ENCODE results near the gene ADAMTSL4. TPM values are rescaled to one million over a fixed set of nuclear protein-coding genes. Genes with fewer than 3 reads are reported as not detected.
"Not testable (repeated sequence)": the region's sequence is repeated elsewhere in the genome, so short reads cannot be mapped to it uniquely, and the experiment has no call there.

ADAMTSL4 gene
- total and polyA plus RNA-seq, 7 experiments from 2014 or later, result 0.14 to 27.7 (median 0.68) TPM

DNA sequence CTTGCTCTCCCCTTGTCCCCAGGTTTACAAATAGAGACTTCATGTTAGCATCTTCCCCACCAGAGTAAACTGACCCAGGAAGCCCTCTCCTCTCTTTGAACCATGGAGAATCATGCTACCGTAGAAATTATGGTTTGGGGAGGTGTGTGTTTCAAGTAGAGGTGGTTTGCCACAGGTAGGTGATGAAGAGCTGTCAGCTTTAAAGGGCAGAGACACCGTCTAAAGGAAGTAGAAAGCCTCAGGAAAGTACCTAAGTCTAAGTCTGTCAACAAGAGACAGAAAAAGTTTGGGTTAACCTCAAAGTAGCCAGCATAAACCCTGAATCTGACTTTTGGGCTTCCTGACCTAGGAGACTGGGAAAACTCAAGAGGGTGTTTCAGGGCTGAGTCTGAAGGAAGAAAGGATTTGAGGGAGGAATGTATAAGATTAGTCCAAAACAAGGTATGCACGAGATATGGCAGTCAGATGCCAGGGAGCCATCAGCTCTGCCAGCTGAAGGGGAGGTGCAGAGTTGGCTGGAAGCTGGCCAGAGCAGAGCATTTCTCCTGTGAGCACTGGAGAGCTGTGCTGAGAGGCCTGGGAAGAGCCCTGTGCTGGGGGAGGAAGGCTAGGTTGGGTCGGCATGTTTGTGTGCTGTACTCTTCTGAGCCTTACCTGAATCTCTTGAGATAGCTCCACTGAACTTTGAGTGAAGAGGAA lies 14.3 kb downstream of the ADAMTSL4 start:
- peak overlapping the region; percentile 87 to 99 (median 97) for H3K4me3 Mint-ChIP-seq
- ATAC-seq (peak; percentile 59), DNase-seq (peak in 7 of 9 donors; percentile 64 to 87 (median 82))
- Histone ChIP-seq H3K4me1 (ENCODE audit: control insufficient read depth in 2 of 2, insufficient read depth in 2 of 2, low read length in 2 of 2) (peaks cover 60 to 70% of the 10 kb centered on the region in 2 donors), H3K27me3 (ENCODE audit: control insufficient read depth in 2 of 2, insufficient read depth in 2 of 2, low read length in 2 of 2) (no peaks in the 10 kb centered on the region), H3K27ac (ENCODE audit: low read depth, low read length) (peak overlapping the region; percentile 97), H3K9me3 (ENCODE audit: control insufficient read depth in 2 of 3, low read length in 3 of 3) (no peaks in the 10 kb centered on the region), H3K4me3 (ENCODE audit: low read length) (peak overlapping the region; percentile 95), H3K36me3 (ENCODE audit: control insufficient read depth in 2 of 3, insufficient read depth in 3 of 3, low read length in 3 of 3) (no peaks in the 10 kb centered on the region)
- H3K9me3 Mint-ChIP-seq, result peaks cover 0 to 2% (median 0%) of the 10 kb centered on the region in 11 donors
- peaks cover 30 to 74% (median 65%) of the 10 kb centered on the region in 7 donors for H3K4me1 Mint-ChIP-seq
- peak overlapping the region; percentile 94 to 100 (median 98) for H3K27ac Mint-ChIP-seq
- no peaks in the 10 kb centered on the region for H3K27me3 Mint-ChIP-seq
- intact Hi-C loops (cut with micrococcal nuclease), result loop anchor here (1.0 to 10.0 kb wide), 13 partner anchors 10 to 494 kb away; partner anchors contain the start of genes ARNT (in 1 of the 2), CDC42SE1 (in 1 of the 2), CERS2 (in 1 of the 2) and CTSS (in 1 of the 2)
- CTCF ChIA-PET, result interaction anchor here (0.5 to 13.2 kb wide), 9 partner anchors 14 to 593 kb away, joined by 3 to 300 read pairs (median 4); partner anchors contain the start of genes ENSA, FALEC, MCL1 and TNFAIP8L2
- H3K36me3 Mint-ChIP-seq, result peaks cover 0 to 12% (median 0%) of the 10 kb centered on the region in 5 donors
- POLR2A ChIA-PET, result interaction anchor here (0.6 to 13.8 kb wide), 17 partner anchors 12 to 676 kb away, joined by 3 to 1237 read pairs (median 4); partner anchors contain the start of genes CERS2, CTSS, ENSA and FALEC

DNA sequence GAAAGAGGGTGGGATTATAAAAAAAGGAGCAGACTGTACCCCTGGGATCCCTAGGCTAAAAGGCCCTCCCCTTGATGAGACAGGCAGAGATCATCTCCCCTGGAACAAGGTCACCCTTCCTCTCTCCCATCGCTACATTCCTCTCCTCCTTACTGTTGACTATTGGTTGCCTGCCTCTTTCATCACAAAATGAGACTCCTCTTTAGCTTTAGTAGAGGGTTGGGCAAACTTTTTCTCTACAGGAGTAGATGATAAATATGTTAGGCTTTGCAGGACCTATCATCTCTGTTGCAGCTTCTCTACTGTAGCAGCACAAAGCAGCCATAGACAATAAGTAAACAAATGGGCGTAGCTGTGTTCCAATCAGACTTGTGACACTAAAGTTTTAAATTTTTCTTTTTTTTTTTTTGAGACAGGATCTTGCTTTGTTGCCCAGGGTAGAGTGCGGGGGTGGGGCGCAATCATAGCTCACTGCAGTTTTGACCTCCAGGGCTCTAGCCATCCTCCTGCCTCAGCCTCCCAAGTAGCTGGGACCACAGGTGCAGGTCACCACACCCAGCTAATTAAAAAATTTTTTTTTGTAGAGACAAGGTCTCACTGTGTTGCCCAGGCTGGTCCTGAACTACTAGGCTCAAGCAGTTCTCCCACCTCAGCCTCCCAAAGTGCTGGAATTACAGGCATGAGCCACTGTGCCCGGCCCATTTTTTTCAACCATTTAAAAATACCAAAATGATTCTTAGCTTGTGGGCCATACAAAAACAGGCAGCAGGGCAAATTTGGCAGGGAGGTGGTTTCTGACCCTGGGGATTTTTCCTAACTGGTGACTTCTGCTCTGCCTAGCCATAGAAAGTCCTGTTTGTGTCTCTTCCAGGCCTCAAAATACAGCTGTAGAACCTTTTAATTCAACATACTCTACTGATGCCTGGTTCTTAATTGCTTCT lies 15.1 kb downstream of the ADAMTSL4 start:
- no peaks in the 10 kb centered on the region for H3K9me3 ChIP-seq (ENCODE audit: control insufficient read depth in 2 of 3, low read length in 3 of 3)
- ChIA-PET CTCF (interaction anchor here (1.5 to 13.2 kb wide), 4 partner anchors 13 to 592 kb away, joined by 5 to 300 read pairs (median 164); partner anchors contain the start of genes ENSA, MCL1 and TNFAIP8L2), POLR2A (interaction anchor here (0.6 to 13.8 kb wide), 17 partner anchors 13 to 592 kb away, joined by 3 to 1237 read pairs (median 4); partner anchors contain the start of genes CERS2, CTSS, ENSA and FALEC)
- H3K9me3 Mint-ChIP-seq, result peaks cover 0 to 2% (median 0%) of the 10 kb centered on the region in 11 donors
- H3K4me1 Mint-ChIP-seq, result peaks cover 35 to 81% (median 74%) of the 10 kb centered on the region in 7 donors
- H3K4me1 ChIP-seq (ENCODE audit: control insufficient read depth in 2 of 2, insufficient read depth in 2 of 2, low read length in 2 of 2), result peaks cover 68 to 78% of the 10 kb centered on the region in 2 donors
- peak overlapping the region; percentile 94 to 100 (median 98) for H3K27ac Mint-ChIP-seq
- H3K36me3 ChIP-seq (ENCODE audit: control insufficient read depth in 2 of 3, insufficient read depth in 3 of 3, low read length in 3 of 3), result no peaks in the 10 kb centered on the region
- peak overlapping the region; percentile 97 for H3K27ac ChIP-seq (ENCODE audit: low read depth, low read length)
- DNase-seq, result peak in 6 of 9 donors; percentile 40 to 66 (median 48)
- H3K27me3 Mint-ChIP-seq, result no peaks in the 10 kb centered on the region
- peak overlapping the region; percentile 87 to 99 (median 97) for H3K4me3 Mint-ChIP-seq
- ATAC-seq, result no peak
- no peaks in the 10 kb centered on the region for H3K27me3 ChIP-seq (ENCODE audit: control insufficient read depth in 2 of 2, insufficient read depth in 2 of 2, low read length in 2 of 2)
- H3K4me3 ChIP-seq (ENCODE audit: low read length), result peak overlapping the region; percentile 95
- peaks cover 0 to 17% (median 3%) of the 10 kb centered on the region in 5 donors for H3K36me3 Mint-ChIP-seq
- intact Hi-C loops (cut with micrococcal nuclease), result loop anchor here (5.0 to 10.0 kb wide), 10 partner anchors 77 to 493 kb away; partner anchors contain the start of genes ARNT (in 1 of the 2), CDC42SE1 (in 1 of the 2), CERS2 (in 1 of the 2) and CTSS (in 1 of the 2)

DNA sequence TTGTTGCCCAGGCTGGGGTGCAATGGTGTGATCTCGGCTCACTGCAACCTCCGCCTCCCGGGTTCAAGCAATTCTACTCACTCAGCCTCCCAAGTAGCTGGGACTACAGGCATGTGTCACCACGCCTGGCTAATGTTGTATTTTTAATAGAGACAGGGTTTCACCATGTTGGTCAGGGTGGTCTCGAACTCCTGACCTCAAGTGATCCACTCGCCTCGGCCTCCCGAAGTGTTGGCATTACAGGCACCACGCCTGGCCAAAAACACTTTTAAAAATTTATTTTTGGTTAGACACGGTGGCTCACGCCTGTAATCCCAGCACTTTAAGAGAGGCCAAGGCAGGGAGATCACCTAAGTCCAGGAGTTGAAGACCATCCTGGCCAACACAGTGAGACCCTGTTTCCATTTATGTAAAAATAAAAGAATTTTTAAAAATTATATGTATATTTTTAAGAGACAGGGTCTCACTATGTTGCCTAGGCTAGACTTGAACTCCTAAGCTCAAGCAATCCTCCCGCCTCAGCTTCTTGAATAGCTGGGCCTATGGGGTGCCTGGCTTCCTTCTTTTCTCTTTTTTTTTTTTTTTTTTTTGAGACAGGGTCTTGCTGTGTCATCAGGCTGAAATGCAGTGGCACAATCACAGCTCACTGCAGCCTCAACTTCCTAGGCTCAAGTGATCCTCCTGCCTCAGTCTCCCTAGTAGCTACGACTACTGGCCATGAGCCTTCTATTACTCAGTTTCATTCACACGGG lies 16.2 kb downstream of the ADAMTSL4 start:
- not testable (repeated sequence) for H3K9me3 Mint-ChIP-seq; H3K27me3 ChIP-seq (ENCODE audit: control insufficient read depth in 2 of 2, insufficient read depth in 2 of 2, low read length in 2 of 2); H3K9me3 ChIP-seq (ENCODE audit: control insufficient read depth in 2 of 3, low read length in 3 of 3); H3K27me3 Mint-ChIP-seq; DNase-seq; ATAC-seq; H3K36me3 ChIP-seq (ENCODE audit: control insufficient read depth in 2 of 3, insufficient read depth in 3 of 3, low read length in 3 of 3)
- Mint-ChIP-seq H3K27ac (peak overlapping the region; percentile 97 to 100 (median 98)), H3K36me3 (peaks cover 0 to 25% (median 5%) of the 10 kb centered on the region in 5 donors), H3K4me3 (peak overlapping the region; percentile 64 to 99 (median 93)), H3K4me1 (peaks cover 40 to 85% (median 79%) of the 10 kb centered on the region in 7 donors)
- peak overlapping the region; percentile 97 for H3K27ac ChIP-seq (ENCODE audit: low read depth, low read length)
- ChIA-PET CTCF (interaction anchor here (11.5 to 13.2 kb wide), 2 partner anchors 12 to 53 kb away, joined by 272 to 300 read pairs; partner anchors contain the start of gene MCL1), POLR2A (interaction anchor here (0.6 to 13.8 kb wide), 12 partner anchors 13 to 1197 kb away, joined by 3 to 1237 read pairs (median 4); partner anchors contain the start of genes ENSA, GOLPH3L, MCL1 and RPRD2)
- intact Hi-C loops (cut with micrococcal nuclease), result loop anchor here (5.0 to 10.0 kb wide), 3 partner anchors 201 to 492 kb away; partner anchors contain the start of genes CDC42SE1 (in 1 of the 2), CERS2 (in 1 of the 2) and RPRD2 (in 1 of the 2)
- H3K4me3 ChIP-seq (ENCODE audit: low read length), result peak overlapping the region; percentile 95
- H3K4me1 ChIP-seq (ENCODE audit: control insufficient read depth in 2 of 2, insufficient read depth in 2 of 2, low read length in 2 of 2), result peaks cover 74 to 84% of the 10 kb centered on the region in 2 donors

DNA sequence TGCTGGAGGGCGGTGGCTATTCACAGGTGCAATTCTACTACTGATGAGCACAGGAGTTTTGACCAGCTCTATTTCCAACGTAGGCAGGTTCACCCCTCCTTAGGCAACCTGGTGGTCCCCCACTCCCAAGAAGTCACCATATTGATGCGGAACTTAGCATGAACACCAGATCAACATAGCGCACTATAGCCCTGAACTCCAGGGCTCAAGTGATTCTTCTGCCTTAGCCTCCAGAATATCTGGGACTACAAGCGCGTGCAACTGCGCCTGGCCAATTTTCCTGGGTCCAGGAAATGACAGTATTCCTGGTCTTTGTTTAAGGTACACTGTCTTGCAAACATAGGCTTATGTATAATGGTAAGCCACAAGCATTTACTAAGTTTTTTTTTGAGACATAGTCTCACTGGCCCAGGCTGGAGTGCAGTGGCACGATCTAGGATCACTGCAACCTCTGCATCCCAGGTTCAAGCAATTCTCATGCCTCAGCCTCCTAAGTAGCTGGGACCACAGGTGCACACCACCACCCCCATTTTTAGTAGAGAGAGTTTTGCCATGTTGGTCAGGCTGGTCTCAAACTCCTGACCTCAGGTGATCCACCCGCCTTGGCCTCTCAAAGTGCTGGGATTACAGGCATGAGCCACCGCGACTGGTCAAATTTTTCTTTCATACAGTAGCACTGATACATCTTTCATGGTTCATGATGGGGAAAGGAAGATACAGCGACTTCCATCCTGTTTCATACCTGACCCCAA lies 17.6 kb downstream of the ADAMTSL4 start:
- Mint-ChIP-seq H3K4me3 (peak overlapping the region; percentile 84 to 95 (median 90)), H3K4me1 (peaks cover 39 to 90% (median 83%) of the 10 kb centered on the region in 7 donors), H3K36me3 (peaks cover 0 to 29% (median 10%) of the 10 kb centered on the region in 5 donors), H3K27ac (peak overlapping the region; percentile 96 to 100 (median 97)), H3K27me3 (no peaks in the 10 kb centered on the region), H3K9me3 (peaks cover 0 to 6% (median 0%) of the 10 kb centered on the region in 11 donors)
- peaks cover 83 to 92% of the 10 kb centered on the region in 2 donors for H3K4me1 ChIP-seq (ENCODE audit: control insufficient read depth in 2 of 2, insufficient read depth in 2 of 2, low read length in 2 of 2)
- intact Hi-C loops (cut with micrococcal nuclease), result loop anchor here (1.0 to 10.0 kb wide), 6 partner anchors 9 to 491 kb away; partner anchors contain the start of genes CDC42SE1 (in 1 of the 2), CERS2 (in 1 of the 2), MCL1 (in 1 of the 2) and RPRD2 (in 1 of the 2)
- H3K27me3 ChIP-seq (ENCODE audit: control insufficient read depth in 2 of 2, insufficient read depth in 2 of 2, low read length in 2 of 2), result no peaks in the 10 kb centered on the region
- H3K9me3 ChIP-seq (ENCODE audit: control insufficient read depth in 2 of 3, low read length in 3 of 3), result no peaks in the 10 kb centered on the region
- H3K36me3 ChIP-seq (ENCODE audit: control insufficient read depth in 2 of 3, insufficient read depth in 3 of 3, low read length in 3 of 3), result peaks cover 0 to 5% (median 0%) of the 10 kb centered on the region in 3 experiments
- CTCF ChIA-PET, result interaction anchor here (1.5 to 13.2 kb wide), 3 partner anchors 11 to 63 kb away, joined by 3 to 300 read pairs (median 272); partner anchors contain the start of genes ENSA and MCL1
- DNase-seq (peak in 1 of 9 donors; percentile 8), ATAC-seq (no peak)
- POLR2A ChIA-PET, result interaction anchor here (0.7 to 13.8 kb wide), 10 partner anchors 12 to 591 kb away, joined by 3 to 1237 read pairs (median 4); partner anchors contain the start of genes ENSA and MCL1
- peak overlapping the region; percentile 73 for H3K4me3 ChIP-seq (ENCODE audit: low read length)
- peak overlapping the region; percentile 97 for H3K27ac ChIP-seq (ENCODE audit: low read depth, low read length)

Data from naive thymus-derived CD4-positive, alpha-beta T cell (primary cell).